EH (cell line): ENCODE results near the gene DBET.
A peak's percentile ranks its signal among the peaks of the same experiment; 100 is the strongest.
"Not testable (repeated sequence)": the region's sequence is repeated elsewhere in the genome, so short reads cannot be mapped to it uniquely, and the experiment has no call there.

ENCODE experiments used
- DNase-seq: peaks from one replicate; pipeline ENCODE4 v3.0.0-alpha.2; 2015; ENCODE audit warnings: low read depth

DBET gene

GRCh38 chr4:190064342-190064741, at the start of gene DBET:
Gene DBET, plus strand, starts transcription at chr4:190064502.
- not testable (repeated sequence) for DNase-seq

GRCh38 chr4:190014771-190015537, 49.3 kb upstream of the DBET start:
- peak; percentile 27 for DNase-seq

- no peak for DNase-seq
Measured at GRCh38 chr4:190015538-190016368, 48.5 kb upstream of the DBET start.

- DNase-seq = no peak
Measured at GRCh38 chr4:190016369-190017289, 47.7 kb upstream of the DBET start.

- DNase-seq = no peak
Measured at GRCh38 chr4:190017357-190018200, 46.7 kb upstream of the DBET start.

- DNase-seq = no peak
Measured at GRCh38 chr4:190018201-190018920, 45.9 kb upstream of the DBET start.

GRCh38 chr4:190019023-190019858, 45.1 kb upstream of the DBET start:
- no peak for DNase-seq

- DNase-seq = not testable (repeated sequence)
Measured at GRCh38 chr4:190019859-190020463, 44.3 kb upstream of the DBET start.

- peak; percentile 51 for DNase-seq
Measured at GRCh38 chr4:190020790-190021717, 43.2 kb upstream of the DBET start.

GRCh38 chr4:190021973-190022372, 42.3 kb upstream of the DBET start:
- not testable (repeated sequence) for DNase-seq

GRCh38 chr4:190022614-190023281, 41.6 kb upstream of the DBET start:
- DNase-seq = not testable (repeated sequence)

GRCh38 chr4:190027156-190027555, 37.1 kb upstream of the DBET start, which contains the start of gene FRG2:
Gene FRG2, minus strand, starts transcription at chr4:190027256. Its CDS starts 52 bp downstream, at chr4:190027204.
- not testable (repeated sequence) for DNase-seq

- not testable (repeated sequence) for DNase-seq
Measured at GRCh38 chr4:190031264-190031663, 33.0 kb upstream of the DBET start.

- not testable (repeated sequence) for DNase-seq
Measured at GRCh38 chr4:190037704-190038388, 26.5 kb upstream of the DBET start.

GRCh38 chr4:190040873-190041272, 23.4 kb upstream of the DBET start:
- DNase-seq = not testable (repeated sequence)

GRCh38 chr4:190047627-190048026, 16.7 kb upstream of the DBET start:
- not testable (repeated sequence) for DNase-seq
